Measurements from ENCODE around the gene FBLN1.

- TF ChIP-seq EZH2phosphoT487 (IDR thresholded peaks at IDR 0.05; ENCODE audit: insufficient read depth, low read depth), result no peak
- no peak for TF ChIP-seq EZH2 (IDR thresholded peaks at IDR 0.05; ENCODE audit: insufficient read depth, poor library complexity, severe bottlenecking)
These were observed 32.6 kb downstream of the FBLN1 start for GRCh38 chr22:45535290-45535689.

Measured in GM23248 (cell line).